ENCODE results near the gene MFAP1.

DNA sequence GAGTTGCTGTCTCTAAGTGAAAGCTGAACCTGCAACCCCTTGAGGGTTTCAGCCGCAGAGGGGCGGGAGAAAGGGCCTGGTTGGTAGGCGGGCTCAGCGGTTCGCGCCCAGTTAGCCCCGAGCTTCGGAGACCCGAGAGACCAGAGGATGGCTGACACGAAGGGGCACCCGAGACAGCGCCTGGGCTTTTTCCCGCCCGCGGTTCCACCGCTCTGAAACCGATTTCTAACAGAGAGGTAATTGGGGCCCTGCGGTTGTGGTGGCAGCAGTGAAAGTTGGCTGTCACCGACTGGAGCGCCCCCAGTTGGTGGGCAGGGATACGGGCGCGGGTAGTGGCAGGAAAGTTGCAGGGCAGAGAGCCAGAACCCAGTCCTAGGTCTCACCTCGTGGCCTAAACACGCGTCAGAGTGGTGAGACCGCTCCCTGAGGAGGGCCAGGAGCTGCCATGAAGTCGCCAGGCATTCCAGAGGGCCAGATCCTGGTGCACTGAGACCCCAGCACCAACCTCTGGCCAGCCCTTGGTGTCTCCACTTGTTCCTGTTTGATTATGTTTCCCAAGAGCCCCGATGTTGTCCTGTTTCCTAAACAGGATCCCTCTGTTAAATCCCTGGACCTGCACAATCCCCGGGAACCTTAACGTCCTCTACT lies 47.1 kb downstream of the MFAP1 start:
- TF ChIP-seq, protein P1, sequence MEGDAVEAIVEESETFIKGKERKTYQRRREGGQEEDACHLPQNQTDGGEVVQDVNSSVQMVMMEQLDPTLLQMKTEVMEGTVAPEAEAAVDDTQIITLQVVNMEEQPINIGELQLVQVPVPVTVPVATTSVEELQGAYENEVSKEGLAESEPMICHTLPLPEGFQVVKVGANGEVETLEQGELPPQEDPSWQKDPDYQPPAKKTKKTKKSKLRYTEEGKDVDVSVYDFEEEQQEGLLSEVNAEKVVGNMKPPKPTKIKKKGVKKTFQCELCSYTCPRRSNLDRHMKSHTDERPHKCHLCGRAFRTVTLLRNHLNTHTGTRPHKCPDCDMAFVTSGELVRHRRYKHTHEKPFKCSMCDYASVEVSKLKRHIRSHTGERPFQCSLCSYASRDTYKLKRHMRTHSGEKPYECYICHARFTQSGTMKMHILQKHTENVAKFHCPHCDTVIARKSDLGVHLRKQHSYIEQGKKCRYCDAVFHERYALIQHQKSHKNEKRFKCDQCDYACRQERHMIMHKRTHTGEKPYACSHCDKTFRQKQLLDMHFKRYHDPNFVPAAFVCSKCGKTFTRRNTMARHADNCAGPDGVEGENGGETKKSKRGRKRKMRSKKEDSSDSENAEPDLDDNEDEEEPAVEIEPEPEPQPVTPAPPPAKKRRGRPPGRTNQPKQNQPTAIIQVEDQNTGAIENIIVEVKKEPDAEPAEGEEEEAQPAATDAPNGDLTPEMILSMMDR (IDR thresholded peaks at IDR 0.05), result peak; percentile 76 to 84 (median 80)
- TF ChIP-seq POLR2AphosphoS5 (IDR thresholded peaks at IDR 0.05), result peak; percentile 59 to 67
